ENCODE measurements around the gene ABHD14A.
"Not testable (repeated sequence)": the region's sequence is repeated elsewhere in the genome, so short reads cannot be mapped to it uniquely, and the experiment has no call there.

The ABHD14A gene

DNA sequence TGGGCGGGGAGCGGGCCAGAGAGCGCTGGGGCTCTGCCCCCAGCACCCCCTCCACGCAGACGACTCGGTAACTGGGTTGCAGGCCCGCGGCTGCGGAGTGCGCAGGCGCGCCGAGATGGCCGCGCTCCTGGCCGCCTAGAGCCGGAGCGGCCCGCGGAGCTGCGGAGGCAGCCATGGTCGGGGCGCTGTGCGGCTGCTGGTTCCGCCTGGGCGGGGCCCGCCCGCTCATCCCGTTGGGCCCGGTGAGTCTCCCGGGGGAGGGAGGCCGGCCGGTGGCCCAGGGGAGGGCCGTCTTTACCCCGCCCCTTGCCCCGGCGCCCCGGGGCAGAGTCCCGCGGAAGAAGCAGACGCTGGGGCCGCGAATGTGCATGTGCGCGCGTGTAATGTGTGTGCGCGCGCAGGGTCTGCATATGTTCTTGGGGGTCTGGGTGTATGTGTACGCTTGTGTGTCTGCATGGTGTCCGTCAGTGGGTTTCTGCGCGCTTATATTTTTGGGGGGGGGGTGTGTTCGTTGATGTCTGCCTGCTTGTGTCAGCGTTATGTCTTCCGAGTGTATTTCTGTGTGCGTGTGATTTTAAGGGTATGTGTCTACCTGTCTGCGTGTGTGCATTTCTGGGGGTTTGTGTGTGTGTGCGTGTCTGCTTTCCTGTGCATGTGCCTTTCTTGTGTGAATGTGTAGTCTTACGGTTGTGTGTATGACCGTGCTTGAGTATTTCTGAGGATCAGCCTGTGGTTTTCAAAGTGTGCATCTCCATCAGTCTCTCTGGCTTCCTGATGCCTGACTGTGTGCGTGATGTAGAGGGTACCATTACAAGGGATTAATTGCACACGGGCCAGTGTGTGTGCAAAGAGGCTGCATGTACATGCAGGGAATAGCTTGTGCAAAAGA is at the start of gene ABHD14A:
Gene ABHD14A, plus strand, starts transcription at position 102 of the 889 bp plus-strand sequence. Its CDS starts 72 bp downstream, at position 174.
- TF ChIP-seq TOX (CRISPR knock-in tag; IDR thresholded peaks at IDR 0.05; ENCODE audit: borderline replicate concordance): no peak
- TF ChIP-seq SNAI2 (CRISPR knock-in tag; IDR thresholded peaks at IDR 0.05): no peak
- no peak for TF ChIP-seq ISL1 (CRISPR knock-in tag; IDR thresholded peaks at IDR 0.05)
- TF ChIP-seq ZNF565 (CRISPR knock-in tag; conservative IDR thresholded peaks at IDR 0.05; ENCODE audit: low read depth): no peak
- ATAC-seq: peak; percentile 87

DNA sequence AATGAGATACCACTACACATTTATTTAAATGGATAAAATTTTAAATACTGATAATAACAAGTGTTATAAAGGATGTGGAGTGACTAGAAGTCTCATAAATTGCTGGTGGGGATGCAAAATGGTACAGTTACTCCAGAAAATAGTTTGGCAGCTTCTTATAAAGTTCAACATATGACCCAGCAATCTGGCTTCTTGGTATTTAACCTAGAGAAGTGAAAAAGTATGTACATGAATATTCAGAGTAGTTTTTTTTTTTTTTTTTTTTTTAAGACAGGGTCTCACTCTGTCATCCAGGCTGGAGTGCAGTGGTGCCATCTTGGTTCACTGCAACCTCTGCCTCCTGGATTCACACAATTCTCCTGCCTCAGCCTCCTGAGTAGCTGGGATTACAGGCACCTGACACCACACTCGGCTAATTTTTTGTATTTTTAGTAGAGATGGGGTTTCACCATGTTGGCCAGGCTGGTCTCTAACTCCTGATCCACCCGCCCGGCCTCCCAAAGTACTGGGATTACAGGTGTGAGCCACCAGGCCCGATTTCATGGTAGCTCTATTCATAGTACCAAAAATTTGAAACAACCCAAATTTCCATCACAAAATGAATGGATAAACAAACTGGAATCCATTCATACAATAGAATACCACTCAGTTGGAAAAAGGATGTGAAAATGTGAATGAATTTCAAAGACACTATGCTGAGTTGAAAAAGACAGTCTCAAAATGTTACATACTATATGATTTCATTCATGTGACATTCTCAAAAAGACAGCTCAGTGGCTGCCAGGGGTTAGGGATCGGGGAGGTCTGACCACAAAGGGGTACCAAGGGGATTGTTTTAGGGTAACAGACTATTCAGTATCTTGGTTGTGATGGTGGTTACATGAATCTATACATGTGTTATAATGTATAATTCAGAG is 47.5 kb upstream of the ABHD14A start:
- ATAC-seq: no peak
- TF ChIP-seq ESRRG (CRISPR knock-in tag; IDR thresholded peaks at IDR 0.05) (no peak), SNAI2 (CRISPR knock-in tag; IDR thresholded peaks at IDR 0.05) (no peak), ZFP3 (CRISPR knock-in tag; IDR thresholded peaks at IDR 0.05) (no peak), ZNF70 (CRISPR knock-in tag; IDR thresholded peaks at IDR 0.05) (no peak), PPARA (CRISPR knock-in tag; IDR thresholded peaks at IDR 0.05; ENCODE audit: borderline replicate concordance) (no peak), CSDC2 (CRISPR knock-in tag; IDR thresholded peaks at IDR 0.05) (no peak), TCF4 (CRISPR knock-in tag; IDR thresholded peaks at IDR 0.05; ENCODE audit: borderline replicate concordance) (no peak), ZNF565 (CRISPR knock-in tag; conservative IDR thresholded peaks at IDR 0.05; ENCODE audit: low read depth) (no peak), ZC3H10 (CRISPR knock-in tag; IDR thresholded peaks at IDR 0.05) (no peak)
- TF ChIP-seq, protein P1, sequence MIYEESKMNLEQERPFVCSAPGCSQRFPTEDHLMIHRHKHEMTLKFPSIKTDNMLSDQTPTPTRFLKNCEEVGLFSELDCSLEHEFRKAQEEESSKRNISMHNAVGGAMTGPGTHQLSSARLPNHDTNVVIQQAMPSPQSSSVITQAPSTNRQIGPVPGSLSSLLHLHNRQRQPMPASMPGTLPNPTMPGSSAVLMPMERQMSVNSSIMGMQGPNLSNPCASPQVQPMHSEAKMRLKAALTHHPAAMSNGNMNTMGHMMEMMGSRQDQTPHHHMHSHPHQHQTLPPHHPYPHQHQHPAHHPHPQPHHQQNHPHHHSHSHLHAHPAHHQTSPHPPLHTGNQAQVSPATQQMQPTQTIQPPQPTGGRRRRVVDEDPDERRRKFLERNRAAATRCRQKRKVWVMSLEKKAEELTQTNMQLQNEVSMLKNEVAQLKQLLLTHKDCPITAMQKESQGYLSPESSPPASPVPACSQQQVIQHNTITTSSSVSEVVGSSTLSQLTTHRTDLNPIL (CRISPR knock-in tag; IDR thresholded peaks at IDR 0.05; ENCODE audit: low read depth): no peak
- TF ChIP-seq, protein P2, sequence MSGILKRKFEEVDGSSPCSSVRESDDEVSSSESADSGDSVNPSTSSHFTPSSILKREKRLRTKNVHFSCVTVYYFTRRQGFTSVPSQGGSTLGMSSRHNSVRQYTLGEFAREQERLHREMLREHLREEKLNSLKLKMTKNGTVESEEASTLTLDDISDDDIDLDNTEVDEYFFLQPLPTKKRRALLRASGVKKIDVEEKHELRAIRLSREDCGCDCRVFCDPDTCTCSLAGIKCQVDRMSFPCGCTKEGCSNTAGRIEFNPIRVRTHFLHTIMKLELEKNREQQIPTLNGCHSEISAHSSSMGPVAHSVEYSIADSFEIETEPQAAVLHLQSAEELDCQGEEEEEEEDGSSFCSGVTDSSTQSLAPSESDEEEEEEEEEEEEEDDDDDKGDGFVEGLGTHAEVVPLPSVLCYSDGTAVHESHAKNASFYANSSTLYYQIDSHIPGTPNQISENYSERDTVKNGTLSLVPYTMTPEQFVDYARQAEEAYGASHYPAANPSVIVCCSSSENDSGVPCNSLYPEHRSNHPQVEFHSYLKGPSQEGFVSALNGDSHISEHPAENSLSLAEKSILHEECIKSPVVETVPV (CRISPR knock-in tag; IDR thresholded peaks at IDR 0.05): no peak

DNA sequence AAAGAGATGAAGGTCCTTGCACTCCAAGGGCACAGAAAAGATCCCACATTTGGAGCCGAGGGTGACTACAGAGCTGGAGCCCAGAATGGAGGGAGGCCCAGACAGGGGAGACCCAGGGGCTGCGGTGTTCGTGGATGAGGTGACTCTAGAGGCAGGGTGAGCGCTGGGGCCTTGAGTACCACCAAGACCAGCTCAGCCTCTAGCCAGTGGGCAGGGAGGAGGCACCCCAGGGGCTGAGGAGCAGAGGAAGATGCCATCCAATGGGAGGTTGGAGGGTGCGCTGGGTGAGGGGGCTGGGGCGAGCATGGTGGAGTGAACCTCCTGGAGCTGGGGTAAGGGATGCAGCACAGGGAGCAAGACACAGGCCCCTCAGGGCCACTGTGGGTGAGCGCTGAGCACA is 46.4 kb upstream of the ABHD14A start:
- TF ChIP-seq ESRRG (CRISPR knock-in tag; IDR thresholded peaks at IDR 0.05) (no peak), SNAI2 (CRISPR knock-in tag; IDR thresholded peaks at IDR 0.05) (no peak), ZNF8 (CRISPR knock-in tag; IDR thresholded peaks at IDR 0.05) (no peak), CSDC2 (CRISPR knock-in tag; IDR thresholded peaks at IDR 0.05) (no peak), GLIS3 (CRISPR knock-in tag; IDR thresholded peaks at IDR 0.05) (no peak), ZFP3 (CRISPR knock-in tag; IDR thresholded peaks at IDR 0.05) (no peak), ZFP30 (CRISPR knock-in tag; IDR thresholded peaks at IDR 0.05) (no peak), TOX (CRISPR knock-in tag; IDR thresholded peaks at IDR 0.05; ENCODE audit: borderline replicate concordance) (no peak), BACH2 (CRISPR knock-in tag; IDR thresholded peaks at IDR 0.05; ENCODE audit: borderline replicate concordance) (no peak), OSR1 (CRISPR knock-in tag; IDR thresholded peaks at IDR 0.05) (no peak), ARNTL (CRISPR knock-in tag; IDR thresholded peaks at IDR 0.05; ENCODE audit: borderline replicate concordance, low read depth) (no peak), ISL1 (CRISPR knock-in tag; IDR thresholded peaks at IDR 0.05) (no peak), TCF4 (CRISPR knock-in tag; IDR thresholded peaks at IDR 0.05; ENCODE audit: borderline replicate concordance) (no peak), RARB (CRISPR knock-in tag; IDR thresholded peaks at IDR 0.05) (no peak)
- TF ChIP-seq, protein P3, sequence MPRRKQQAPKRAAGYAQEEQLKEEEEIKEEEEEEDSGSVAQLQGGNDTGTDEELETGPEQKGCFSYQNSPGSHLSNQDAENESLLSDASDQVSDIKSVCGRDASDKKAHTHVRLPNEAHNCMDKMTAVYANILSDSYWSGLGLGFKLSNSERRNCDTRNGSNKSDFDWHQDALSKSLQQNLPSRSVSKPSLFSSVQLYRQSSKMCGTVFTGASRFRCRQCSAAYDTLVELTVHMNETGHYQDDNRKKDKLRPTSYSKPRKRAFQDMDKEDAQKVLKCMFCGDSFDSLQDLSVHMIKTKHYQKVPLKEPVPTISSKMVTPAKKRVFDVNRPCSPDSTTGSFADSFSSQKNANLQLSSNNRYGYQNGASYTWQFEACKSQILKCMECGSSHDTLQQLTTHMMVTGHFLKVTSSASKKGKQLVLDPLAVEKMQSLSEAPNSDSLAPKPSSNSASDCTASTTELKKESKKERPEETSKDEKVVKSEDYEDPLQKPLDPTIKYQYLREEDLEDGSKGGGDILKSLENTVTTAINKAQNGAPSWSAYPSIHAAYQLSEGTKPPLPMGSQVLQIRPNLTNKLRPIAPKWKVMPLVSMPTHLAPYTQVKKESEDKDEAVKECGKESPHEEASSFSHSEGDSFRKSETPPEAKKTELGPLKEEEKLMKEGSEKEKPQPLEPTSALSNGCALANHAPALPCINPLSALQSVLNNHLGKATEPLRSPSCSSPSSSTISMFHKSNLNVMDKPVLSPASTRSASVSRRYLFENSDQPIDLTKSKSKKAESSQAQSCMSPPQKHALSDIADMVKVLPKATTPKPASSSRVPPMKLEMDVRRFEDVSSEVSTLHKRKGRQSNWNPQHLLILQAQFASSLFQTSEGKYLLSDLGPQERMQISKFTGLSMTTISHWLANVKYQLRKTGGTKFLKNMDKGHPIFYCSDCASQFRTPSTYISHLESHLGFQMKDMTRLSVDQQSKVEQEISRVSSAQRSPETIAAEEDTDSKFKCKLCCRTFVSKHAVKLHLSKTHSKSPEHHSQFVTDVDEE (CRISPR knock-in tag; IDR thresholded peaks at IDR 0.05): no peak
- TF ChIP-seq, protein P4, sequence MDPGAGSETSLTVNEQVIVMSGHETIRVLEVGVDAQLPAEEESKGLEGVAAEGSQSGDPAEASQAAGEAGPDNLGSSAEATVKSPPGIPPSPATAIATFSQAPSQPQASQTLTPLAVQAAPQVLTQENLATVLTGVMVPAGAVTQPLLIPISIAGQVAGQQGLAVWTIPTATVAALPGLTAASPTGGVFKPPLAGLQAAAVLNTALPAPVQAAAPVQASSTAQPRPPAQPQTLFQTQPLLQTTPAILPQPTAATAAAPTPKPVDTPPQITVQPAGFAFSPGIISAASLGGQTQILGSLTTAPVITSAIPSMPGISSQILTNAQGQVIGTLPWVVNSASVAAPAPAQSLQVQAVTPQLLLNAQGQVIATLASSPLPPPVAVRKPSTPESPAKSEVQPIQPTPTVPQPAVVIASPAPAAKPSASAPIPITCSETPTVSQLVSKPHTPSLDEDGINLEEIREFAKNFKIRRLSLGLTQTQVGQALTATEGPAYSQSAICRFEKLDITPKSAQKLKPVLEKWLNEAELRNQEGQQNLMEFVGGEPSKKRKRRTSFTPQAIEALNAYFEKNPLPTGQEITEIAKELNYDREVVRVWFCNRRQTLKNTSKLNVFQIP (CRISPR knock-in tag; IDR thresholded peaks at IDR 0.05; ENCODE audit: borderline replicate concordance, low read depth): no peak
- TF ChIP-seq, protein P1 (CRISPR knock-in tag; IDR thresholded peaks at IDR 0.05; ENCODE audit: low read depth): no peak
- ATAC-seq: no peak; the same call in 2 of the 3 replicates

DNA sequence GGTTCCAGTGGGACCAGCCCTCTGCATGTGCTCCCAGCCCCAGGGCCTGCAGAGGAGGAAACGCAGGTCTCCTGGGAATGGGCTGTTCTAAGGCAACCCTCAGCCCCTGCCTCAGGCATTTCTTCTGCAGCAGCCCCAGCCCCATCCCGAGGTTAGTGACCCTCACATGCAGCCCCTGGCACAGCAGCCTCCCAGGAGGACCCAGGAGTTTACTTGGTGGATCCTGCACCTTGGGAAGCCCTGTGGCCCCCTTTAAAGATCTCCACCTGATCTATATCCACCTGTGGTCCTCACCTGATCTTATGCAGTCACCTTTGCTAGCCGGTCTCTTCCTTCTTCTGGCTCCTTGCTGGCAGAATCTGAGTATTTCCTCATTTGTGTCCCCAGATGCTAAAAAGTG is 45.9 kb upstream of the ABHD14A start:
- not testable (repeated sequence) for ATAC-seq

Measured in SK-N-SH treated with all-trans-retinoic acid at 6 μM for 48 hours (cell line).